HEK293 (cell line): ENCODE measurements around the gene OVCH2.

Experiments used
- CTCF ChIA-PET: fragments of 350-600 bp; formaldehyde crosslinking; extraction: SDS; loops from one replicate; lab custom pipeline; 2021; ENCODE audit warnings: antibody characterized with exemption; lab: Yijun Ruan, JAX
- POLR2A ChIA-PET: fragments of 300-600 bp; formaldehyde crosslinking; extraction: SDS; loops from one replicate; lab custom pipeline; 2020; ENCODE audit warnings: antibody characterized with exemption, inconsistent platforms; lab: Yijun Ruan, JAX
- H3K27ac ChIP-seq: fragments of 200-500 bp; sonication (Bioruptor generic); 2 replicates; pipeline ENCODE4 v1.5.1; 2014; ENCODE audit warnings: low read depth, low read length, control low read depth, inconsistent platforms; ENCODE audit errors: extremely low read depth
- H3K36me3 ChIP-seq, 2 experiments: fragments of 200-500 bp in 1 of 2; sonication (Bioruptor generic) in 1 of 2; 1 replicate in 1 of 2; 2 replicates in 1 of 2; pipeline ENCODE4 v1.5.1; 2014 to 2017; ENCODE audit warnings: inconsistent platforms in 2 of 2, low read length in 2 of 2; ENCODE audit not compliant: control insufficient read depth in 2 of 2, insufficient read depth in 1 of 2
- H3K4me1 ChIP-seq: fragments of 200-500 bp; sonication (Bioruptor generic); 2 replicates; pipeline ENCODE4 v1.5.1; 2014; ENCODE audit warnings: mild to moderate bottlenecking, low read length, inconsistent platforms; ENCODE audit not compliant: control insufficient read depth, insufficient read depth
- H3K4me3 ChIP-seq: 2 replicates; pipeline ENCODE4 v1.5.1; 2011; ENCODE audit warnings: low read depth, mild to moderate bottlenecking, control low read depth, low read length, moderate library complexity
- H3K9me3 ChIP-seq: fragments of 200-500 bp; sonication (Bioruptor generic); 2 replicates; pipeline ENCODE4 v1.5.1; 2014; ENCODE audit warnings: low read depth, low read length, inconsistent platforms; ENCODE audit not compliant: control insufficient read depth, insufficient read depth
- BCL11A ChIP-seq: fragments of 450-650 bp; formaldehyde crosslinking; IDR thresholded peaks from 2 replicates; pipeline ENCODE4 v1.5.1; 2016; ENCODE audit warnings: low read depth, missing biosample characterization, missing genetic modification characterization
- FEZF1 ChIP-seq: fragments of 450-650 bp; formaldehyde crosslinking; IDR thresholded peaks from 2 replicates; pipeline ENCODE4 v1.5.1; 2016; ENCODE audit warnings: missing biosample characterization, missing genetic modification characterization
- GFI1B ChIP-seq: fragments of 450-650 bp; formaldehyde crosslinking; IDR thresholded peaks from 2 replicates; pipeline ENCODE4 v1.5.1; 2016; ENCODE audit warnings: missing biosample characterization, missing genetic modification characterization
- GLI4 ChIP-seq: fragments of 450-650 bp; formaldehyde crosslinking; IDR thresholded peaks from 2 replicates; pipeline ENCODE4 v1.5.1; 2016; ENCODE audit warnings: missing biosample characterization, missing genetic modification characterization
- HOXA7 ChIP-seq: sonication (generic); formaldehyde crosslinking; IDR thresholded peaks from 2 replicates; pipeline ENCODE4 v1.8.1; 2022; ENCODE audit warnings: missing genetic modification reagents, borderline replicate concordance
- IKZF3 ChIP-seq: fragments of 450-650 bp; IDR thresholded peaks from 2 replicates; pipeline ENCODE4 v1.5.0; 2018; ENCODE audit warnings: missing biosample characterization, mild to moderate bottlenecking, missing genetic modification characterization, moderate library complexity
- PRDM1 ChIP-seq: fragments of 450-650 bp; formaldehyde crosslinking; IDR thresholded peaks from 2 replicates; pipeline ENCODE4; 2016; ENCODE audit warnings: missing biosample characterization, missing genetic modification characterization
- SP2 ChIP-seq: fragments of 450-650 bp; formaldehyde crosslinking; IDR thresholded peaks from 2 replicates; pipeline ENCODE4 v1.5.1; 2016; ENCODE audit warnings: missing biosample characterization, missing genetic modification characterization
- YY2 ChIP-seq: fragments of 450-650 bp; formaldehyde crosslinking; IDR thresholded peaks from 2 replicates; pipeline ENCODE4 v1.5.1; 2016; ENCODE audit warnings: missing biosample characterization, missing genetic modification characterization
- ZBTB1 ChIP-seq: fragments of 450-650 bp; formaldehyde crosslinking; IDR thresholded peaks from 2 replicates; pipeline ENCODE4 v1.5.1; 2016; ENCODE audit warnings: missing biosample characterization, missing genetic modification characterization
- ZBTB8A ChIP-seq: fragments of 450-650 bp; formaldehyde crosslinking; IDR thresholded peaks from 2 replicates; pipeline ENCODE4 v1.5.1; 2016; ENCODE audit warnings: missing biosample characterization, missing genetic modification characterization
- ZNF10 ChIP-seq: fragments of 450-650 bp; formaldehyde crosslinking; IDR thresholded peaks from 2 replicates; pipeline ENCODE4 v1.5.1; 2017; ENCODE audit warnings: missing biosample characterization, missing genetic modification characterization
- ZNF114 ChIP-seq: fragments of 450-650 bp; formaldehyde crosslinking; IDR thresholded peaks from 2 replicates; pipeline ENCODE4 v1.5.0; 2017; ENCODE audit warnings: missing biosample characterization, missing genetic modification characterization
- ZNF19 ChIP-seq: fragments of 450-650 bp; formaldehyde crosslinking; IDR thresholded peaks from 2 replicates; pipeline ENCODE4; 2016; ENCODE audit warnings: missing biosample characterization, missing genetic modification characterization, low read depth
- ZNF266 ChIP-seq: fragments of 450-650 bp; formaldehyde crosslinking; IDR thresholded peaks from 2 replicates; pipeline ENCODE4 v1.5.1; 2016; ENCODE audit warnings: missing biosample characterization, missing genetic modification characterization, low read depth
- ZNF544 ChIP-seq: fragments of 450-650 bp; formaldehyde crosslinking; IDR thresholded peaks from 2 replicates; pipeline ENCODE4 v1.5.0; 2017; ENCODE audit warnings: missing biosample characterization, missing genetic modification characterization
- ZNF580 ChIP-seq: fragments of 450-650 bp; formaldehyde crosslinking; IDR thresholded peaks from 2 replicates; pipeline ENCODE4 v1.5.1; 2016; ENCODE audit warnings: missing biosample characterization, missing genetic modification characterization
- ZNF626 ChIP-seq: fragments of 450-650 bp; sonication (Bioruptor Pico); formaldehyde crosslinking; IDR thresholded peaks from 2 replicates; pipeline ENCODE4 v1.5.1; 2018; ENCODE audit warnings: missing biosample characterization, missing genetic modification characterization, inconsistent platforms
- ZNF629 ChIP-seq: fragments of 450-650 bp; formaldehyde crosslinking; IDR thresholded peaks from 2 replicates; pipeline ENCODE4 v1.5.1; 2017; ENCODE audit warnings: missing biosample characterization, missing genetic modification characterization
- ZNF645 ChIP-seq: fragments of 450-650 bp; formaldehyde crosslinking; IDR thresholded peaks from 2 replicates; pipeline ENCODE4; 2016; ENCODE audit warnings: missing biosample characterization, missing genetic modification characterization
- ZNF843 ChIP-seq: fragments of 450-650 bp; formaldehyde crosslinking; IDR thresholded peaks from 2 replicates; pipeline ENCODE4 v1.5.1; 2016; ENCODE audit warnings: missing biosample characterization, missing genetic modification characterization
- ZSCAN16 ChIP-seq: fragments of 450-650 bp; formaldehyde crosslinking; IDR thresholded peaks from 2 replicates; pipeline ENCODE4 v1.5.1; 2016; ENCODE audit warnings: missing biosample characterization, missing genetic modification characterization
- ZSCAN30 ChIP-seq: fragments of 450-650 bp; IDR thresholded peaks from 2 replicates; pipeline ENCODE4 v1.5.1; 2018; ENCODE audit warnings: missing biosample characterization, mild to moderate bottlenecking, missing genetic modification characterization, moderate library complexity
- ZXDB ChIP-seq: fragments of 450-650 bp; formaldehyde crosslinking; IDR thresholded peaks from 2 replicates; pipeline ENCODE4 v1.5.1; 2016; ENCODE audit warnings: missing biosample characterization, missing genetic modification characterization
- TF ChIP-seq, protein P1 (sequence below): IDR thresholded peaks from 2 replicates; pipeline ENCODE4 v1.6.1; 2011; ENCODE audit warnings: mild to moderate bottlenecking, low read depth, low read length, borderline replicate concordance
- TF ChIP-seq, protein P2 (sequence below): fragments of 450-650 bp; formaldehyde crosslinking; IDR thresholded peaks from 2 replicates; pipeline ENCODE4 v1.5.1; 2016; ENCODE audit warnings: missing biosample characterization, missing genetic modification characterization
- TF ChIP-seq, protein P3 (sequence below): fragments of 450-650 bp; formaldehyde crosslinking; IDR thresholded peaks from 2 replicates; pipeline ENCODE4 v1.5.1; 2016; ENCODE audit warnings: missing biosample characterization, missing genetic modification characterization

Gene OVCH2

GRCh38 chr11:7692426-7692825, 13.9 kb downstream of the OVCH2 start:
- no peaks in the 10 kb centered on the region; the same call in none of the 2 replicates for H3K4me1 ChIP-seq
- ChIA-PET POLR2A (no interaction called here), CTCF (interaction anchor here (1.0 to 5.7 kb wide), 6 partner anchors 17 to 594 kb away, joined by 3 to 36 read pairs (median 5); no protein-coding TSS in a partner anchor)
- no peak overlapping the region for H3K4me3 ChIP-seq
- no peak for TF ChIP-seq ZNF544 (tag by site-specific recombination)
- no peak for TF ChIP-seq HOXA7 (CRISPR knock-in tag)
- TF ChIP-seq ZBTB8A (tag by site-specific recombination): no peak
- TF ChIP-seq ZNF19: no peak
- no peak for TF ChIP-seq ZNF266 (tag by site-specific recombination)
- no peak for TF ChIP-seq BCL11A
- TF ChIP-seq GLI4 (tag by site-specific recombination): no peak
- TF ChIP-seq ZSCAN16 (tag by site-specific recombination): no peak
- no peak for TF ChIP-seq ZNF10 (tag by site-specific recombination)
- no peak for TF ChIP-seq SP2
- TF ChIP-seq YY2: no peak
- no peaks in the 10 kb centered on the region for H3K36me3 ChIP-seq
- no peaks in the 10 kb centered on the region for H3K9me3 ChIP-seq
- H3K27ac ChIP-seq: no peak overlapping the region

DNA sequence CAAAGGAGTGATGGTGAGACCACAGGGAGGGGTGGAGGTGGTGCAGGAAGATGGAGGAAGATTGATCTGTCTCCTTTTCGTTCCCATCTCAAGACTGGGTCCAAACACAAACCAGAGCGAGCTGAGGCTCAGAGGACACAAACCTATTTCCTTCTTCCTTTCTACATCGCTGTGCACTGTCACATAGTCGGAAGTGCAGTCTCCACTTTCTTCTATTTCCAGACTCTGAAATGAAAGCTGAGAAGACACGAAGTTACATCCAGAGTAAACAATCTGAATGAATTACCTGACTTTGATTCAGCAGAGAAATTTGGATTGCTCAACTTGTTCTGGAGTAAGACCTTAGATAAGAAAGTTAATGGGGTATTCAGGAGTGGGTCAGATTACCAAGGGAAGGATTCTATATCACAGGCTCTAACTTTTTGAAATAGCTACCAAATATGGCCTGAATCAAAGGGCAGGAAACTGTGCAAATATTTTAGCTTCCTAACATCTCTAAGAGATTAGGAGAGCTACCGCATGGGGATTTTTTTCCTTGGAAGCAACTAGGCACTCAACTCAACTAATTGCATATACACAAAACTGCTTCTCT, 14.4 kb downstream of the OVCH2 start:
- CTCF ChIA-PET: interaction anchor here (1.0 to 5.7 kb wide), 8 partner anchors 16 to 879 kb away, joined by 3 to 36 read pairs (median 4); partner anchors contain the start of gene EIF3F
- Histone ChIP-seq H3K4me3 (no peak overlapping the region), H3K36me3 (no peaks in the 10 kb centered on the region), H3K4me1 (no peaks in the 10 kb centered on the region; the same call in none of the 2 replicates), H3K27ac (no peak overlapping the region), H3K9me3 (no peaks in the 10 kb centered on the region)
- TF ChIP-seq ZBTB8A (tag by site-specific recombination) (no peak), ZXDB (tag by site-specific recombination) (peak; percentile 62; the same call in 1 of the 2 replicates), PRDM1 (tag by site-specific recombination) (no peak), ZNF626 (tag by site-specific recombination) (no peak), ZBTB1 (tag by site-specific recombination) (no peak), IKZF3 (tag by site-specific recombination) (0 out of 2 replicates have a peak, but pooled peaks have one; percentile 25), ZNF629 (tag by site-specific recombination) (peak; percentile 22; the same call in 1 of the 2 replicates), GFI1B (0 out of 2 replicates have a peak, but pooled peaks have one; percentile 77), ZNF645 (tag by site-specific recombination) (no peak), ZSCAN30 (tag by site-specific recombination) (no peak), FEZF1 (tag by site-specific recombination) (peak; percentile 92), ZNF114 (tag by site-specific recombination) (no peak), ZNF843 (peak; percentile 70; the same call in 1 of the 2 replicates), ZNF580 (peak; percentile 23; the same call in 1 of the 2 replicates)
- TF ChIP-seq, protein P1, sequence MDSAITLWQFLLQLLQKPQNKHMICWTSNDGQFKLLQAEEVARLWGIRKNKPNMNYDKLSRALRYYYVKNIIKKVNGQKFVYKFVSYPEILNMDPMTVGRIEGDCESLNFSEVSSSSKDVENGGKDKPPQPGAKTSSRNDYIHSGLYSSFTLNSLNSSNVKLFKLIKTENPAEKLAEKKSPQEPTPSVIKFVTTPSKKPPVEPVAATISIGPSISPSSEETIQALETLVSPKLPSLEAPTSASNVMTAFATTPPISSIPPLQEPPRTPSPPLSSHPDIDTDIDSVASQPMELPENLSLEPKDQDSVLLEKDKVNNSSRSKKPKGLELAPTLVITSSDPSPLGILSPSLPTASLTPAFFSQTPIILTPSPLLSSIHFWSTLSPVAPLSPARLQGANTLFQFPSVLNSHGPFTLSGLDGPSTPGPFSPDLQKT: peak; percentile 96
- TF ChIP-seq, protein P2, sequence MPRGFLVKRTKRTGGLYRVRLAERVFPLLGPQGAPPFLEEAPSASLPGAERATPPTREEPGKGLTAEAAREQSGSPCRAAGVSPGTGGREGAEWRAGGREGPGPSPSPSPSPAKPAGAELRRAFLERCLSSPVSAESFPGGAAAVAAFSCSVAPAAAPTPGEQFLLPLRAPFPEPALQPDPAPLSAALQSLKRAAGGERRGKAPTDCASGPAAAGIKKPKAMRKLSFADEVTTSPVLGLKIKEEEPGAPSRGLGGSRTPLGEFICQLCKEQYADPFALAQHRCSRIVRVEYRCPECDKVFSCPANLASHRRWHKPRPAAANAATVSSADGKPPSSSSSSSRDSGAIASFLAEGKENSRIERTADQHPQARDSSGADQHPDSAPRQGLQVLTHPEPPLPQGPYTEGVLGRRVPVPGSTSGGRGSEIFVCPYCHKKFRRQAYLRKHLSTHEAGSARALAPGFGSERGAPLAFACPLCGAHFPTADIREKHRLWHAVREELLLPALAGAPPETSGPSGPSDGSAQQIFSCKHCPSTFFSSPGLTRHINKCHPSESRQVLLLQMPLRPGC: 0 out of 2 replicates have a peak, but pooled peaks have one; percentile 25
- TF ChIP-seq, protein P3, sequence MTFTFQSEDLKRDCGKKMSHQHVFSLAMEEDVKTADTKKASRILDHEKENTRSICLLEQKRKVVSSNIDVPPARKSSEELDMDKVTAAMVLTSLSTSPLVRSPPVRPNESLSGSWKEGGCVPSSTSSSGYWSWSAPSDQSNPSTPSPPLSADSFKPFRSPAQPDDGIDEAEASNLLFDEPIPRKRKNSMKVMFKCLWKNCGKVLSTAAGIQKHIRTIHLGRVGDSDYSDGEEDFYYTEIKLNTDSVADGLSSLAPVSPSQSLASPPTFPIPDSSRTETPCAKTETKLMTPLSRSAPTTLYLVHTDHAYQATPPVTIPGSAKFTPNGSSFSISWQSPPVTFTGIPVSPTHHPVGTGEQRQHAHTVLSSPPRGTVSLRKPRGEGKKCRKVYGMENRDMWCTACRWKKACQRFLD (tag by site-specific recombination): no peak
- POLR2A ChIA-PET: no interaction called here
